ENCODE measurements around the gene TRPM8.

- TF ChIP-seq CTCF (IDR thresholded peaks at IDR 0.05) (no peak), POLR2A (IDR thresholded peaks at IDR 0.05) (no peak)
Observed at GRCh38 chr2:233952335-233952734, 35.2 kb downstream of the TRPM8 start.

Data from testis (tissue), 2 donors.